Measurements from ENCODE around the gene COA4.

COA4 gene

GRCh38 chr11:73852049-73852448, 24.6 kb downstream of the COA4 start:
- no peak for TF ChIP-seq CTCF (IDR thresholded peaks at IDR 0.05; ENCODE audit: low read depth, low read length)
- H3K27ac ChIP-seq, result no peak overlapping the region
- DNase-seq, result no peak
- no peak overlapping the region for H3K4me3 ChIP-seq (ENCODE audit: low read depth, low read length)
- H3K9me3 ChIP-seq (ENCODE audit: severe bottlenecking), result no peaks in the 10 kb centered on the region
- H3K27me3 ChIP-seq (ENCODE audit: insufficient read depth, low read depth, severe bottlenecking), result no peaks in the 10 kb centered on the region
- no peaks in the 10 kb centered on the region for H3K36me3 ChIP-seq

- Histone ChIP-seq H3K4me3 (ENCODE audit: low read depth, low read length) (no peak overlapping the region), H3K36me3 (no peaks in the 10 kb centered on the region), H3K9me3 (ENCODE audit: severe bottlenecking) (no peaks in the 10 kb centered on the region), H3K27ac (no peak overlapping the region), H3K27me3 (ENCODE audit: insufficient read depth, low read depth, severe bottlenecking) (no peaks in the 10 kb centered on the region)
- TF ChIP-seq CTCF (IDR thresholded peaks at IDR 0.05; ENCODE audit: low read depth, low read length), result no peak
- DNase-seq, result no peak
Measured at GRCh38 chr11:73851046-73851764, 25.4 kb downstream of the COA4 start.

GRCh38 chr11:73839123-73839457, 37.6 kb downstream of the COA4 start:
- no peaks in the 10 kb centered on the region for H3K9me3 ChIP-seq (ENCODE audit: severe bottlenecking)
- H3K27ac ChIP-seq, result no peak overlapping the region
- H3K4me3 ChIP-seq (ENCODE audit: low read depth, low read length), result no peak overlapping the region
- no peak for TF ChIP-seq CTCF (IDR thresholded peaks at IDR 0.05; ENCODE audit: low read depth, low read length)
- peaks cover 3% of the 10 kb centered on the region; the same call in 1 of the 2 replicates for H3K36me3 ChIP-seq
- no peak for DNase-seq
- no peaks in the 10 kb centered on the region for H3K27me3 ChIP-seq (ENCODE audit: insufficient read depth, low read depth, severe bottlenecking)

- H3K36me3 ChIP-seq, result peaks cover 3% of the 10 kb centered on the region; the same call in 1 of the 2 replicates
- no peak for DNase-seq
- H3K4me3 ChIP-seq (ENCODE audit: low read depth, low read length), result no peak overlapping the region
- no peak for TF ChIP-seq CTCF (IDR thresholded peaks at IDR 0.05; ENCODE audit: low read depth, low read length)
- no peaks in the 10 kb centered on the region for H3K9me3 ChIP-seq (ENCODE audit: severe bottlenecking)
- H3K27me3 ChIP-seq (ENCODE audit: insufficient read depth, low read depth, severe bottlenecking), result no peaks in the 10 kb centered on the region
- no peak overlapping the region for H3K27ac ChIP-seq
Measured at GRCh38 chr11:73838443-73839122, 38.1 kb downstream of the COA4 start.

GRCh38 chr11:73833067-73833466, 43.6 kb downstream of the COA4 start:
- Histone ChIP-seq H3K27ac (no peak overlapping the region), H3K36me3 (peaks cover 4% of the 10 kb centered on the region; the same call in 1 of the 2 replicates), H3K27me3 (ENCODE audit: insufficient read depth, low read depth, severe bottlenecking) (no peaks in the 10 kb centered on the region), H3K9me3 (ENCODE audit: severe bottlenecking) (no peaks in the 10 kb centered on the region), H3K4me3 (ENCODE audit: low read depth, low read length) (no peak overlapping the region)
- no peak for TF ChIP-seq CTCF (IDR thresholded peaks at IDR 0.05; ENCODE audit: low read depth, low read length)
- DNase-seq, result no peak
